ELR (cell line): ENCODE measurements around the gene PACRG.

ENCODE experiments used
- DNase-seq: peaks from one replicate; pipeline ENCODE4 v3.0.0-alpha.2; 2015; ENCODE audit warnings: low read depth

Gene PACRG

GRCh38 chr6:163335056-163335455, 607.3 kb downstream of the PACRG start:
- no peak for DNase-seq

GRCh38 chr6:163335671-163336545, 608.1 kb downstream of the PACRG start:
- DNase-seq, result no peak

- no peak for DNase-seq
Observed at GRCh38 chr6:163336961-163337360, 609.2 kb downstream of the PACRG start.

GRCh38 chr6:163337958-163338357, 610.2 kb downstream of the PACRG start:
- no peak for DNase-seq

- no peak for DNase-seq
Observed at GRCh38 chr6:163338671-163339405, 611.1 kb downstream of the PACRG start.

GRCh38 chr6:163339466-163339865, 611.7 kb downstream of the PACRG start:
- DNase-seq, result no peak

- DNase-seq, result no peak
Observed at GRCh38 chr6:163340201-163340887, 612.6 kb downstream of the PACRG start.

GRCh38 chr6:163341224-163342061, 613.7 kb downstream of the PACRG start:
- DNase-seq, result no peak

GRCh38 chr6:163342571-163343539, 615.1 kb downstream of the PACRG start:
- no peak for DNase-seq

GRCh38 chr6:163343609-163344008, 615.8 kb downstream of the PACRG start:
- DNase-seq, result no peak

GRCh38 chr6:163344411-163344810, 616.6 kb downstream of the PACRG start:
- DNase-seq, result no peak

- DNase-seq, result no peak
Observed at GRCh38 chr6:163345931-163346330, 618.2 kb downstream of the PACRG start.

GRCh38 chr6:163346497-163346961, 618.8 kb downstream of the PACRG start:
- DNase-seq, result no peak

GRCh38 chr6:163347021-163347446, 619.3 kb downstream of the PACRG start:
- DNase-seq, result peak; percentile 51

GRCh38 chr6:163348789-163349680, 621.3 kb downstream of the PACRG start:
- no peak for DNase-seq

- no peak for DNase-seq
Observed at GRCh38 chr6:163349696-163350095, 621.9 kb downstream of the PACRG start.

- DNase-seq, result no peak
Observed at GRCh38 chr6:163351013-163351412, 623.2 kb downstream of the PACRG start.

GRCh38 chr6:163352011-163352685, 624.4 kb downstream of the PACRG start:
- no peak for DNase-seq

- no peak for DNase-seq
Observed at GRCh38 chr6:163352966-163353365, 625.2 kb downstream of the PACRG start.
